GM12874 (cell line): ENCODE results near the gene P3H2.

Experiments
- CTCF ChIP-seq: IDR thresholded peaks from 2 replicates; pipeline ENCODE4 v1.5.1; 2011; ENCODE audit warnings: low read depth, mild to moderate bottlenecking, control low read depth, low read length, moderate library complexity; ENCODE audit not compliant: insufficient read depth

The P3H2 gene

GRCh38 chr3:190017521-190018288 is 103.0 kb downstream of the P3H2 start:
- TF ChIP-seq CTCF = 0 out of 2 replicates have a peak, but pooled peaks have one; percentile 2

- TF ChIP-seq CTCF = no peak
These were observed 103.7 kb downstream of the P3H2 start for GRCh38 chr3:190016966-190017365.

- TF ChIP-seq CTCF = no peak
These were observed 105.8 kb downstream of the P3H2 start for GRCh38 chr3:190014940-190015339.

GRCh38 chr3:190013943-190014924 is 106.5 kb downstream of the P3H2 start:
- no peak for TF ChIP-seq CTCF

- TF ChIP-seq CTCF = no peak
These were observed 107.9 kb downstream of the P3H2 start for GRCh38 chr3:190012784-190013183.

- no peak for TF ChIP-seq CTCF
These were observed 108.3 kb downstream of the P3H2 start for GRCh38 chr3:190012314-190012782.

- no peak for TF ChIP-seq CTCF
These were observed 110.2 kb downstream of the P3H2 start for GRCh38 chr3:190010486-190010885.
